Lung (tissue), 12 donors: ENCODE measurements around the gene ATP1B1. TPM values are rescaled to one million over a fixed set of nuclear protein-coding genes. Genes with fewer than 3 reads are reported as not detected.

Source experiments
- ATAC-seq: fragments of 200-7000 bp; cut with Tn5 transposase; one replicate; pipeline ENCODE4 v1.9.1; 2020; ENCODE audit warnings: moderate number of reproducible peaks; ENCODE audit not compliant: insufficient read depth, low FRiP score
- DNase-seq, 3 donors: peaks; one replicate each; pipeline ENCODE4 v3.0.0-alpha.2; 2013 to 2017
- H3K27ac ChIP-seq, 2 donors: one replicate each; pipeline ENCODE4 v1.5.1; 2013; ENCODE audit warnings: mild to moderate bottlenecking in 2 of 2, moderate library complexity in 2 of 2, control low read depth in 1 of 2, inconsistent platforms in 1 of 2, low read depth in 1 of 2, low read length in 1 of 2
- H3K27me3 ChIP-seq, 3 donors: one replicate each; pipeline ENCODE4 v1.5.1; 2013; ENCODE audit warnings: low read length in 2 of 3; ENCODE audit not compliant: control insufficient read depth in 3 of 3, insufficient read depth in 3 of 3
- H3K36me3 ChIP-seq, 4 donors: one replicate each; pipeline ENCODE4 v1.5.1; 2013; ENCODE audit warnings: low read length in 4 of 4, mild to moderate bottlenecking in 1 of 4, moderate library complexity in 1 of 4; ENCODE audit not compliant: control insufficient read depth in 4 of 4, insufficient read depth in 4 of 4
- H3K4me1 ChIP-seq, 5 donors: one replicate each; pipeline ENCODE4 v1.5.1; 2013; ENCODE audit warnings: low read length in 5 of 5, mild to moderate bottlenecking in 2 of 5, moderate library complexity in 1 of 5; ENCODE audit not compliant: control insufficient read depth in 5 of 5, insufficient read depth in 5 of 5
- H3K4me3 ChIP-seq: one replicate; pipeline ENCODE4 v1.5.1; 2013; ENCODE audit warnings: mild to moderate bottlenecking, control low read depth, moderate library complexity
- H3K9ac ChIP-seq, 2 donors: one replicate each; pipeline ENCODE4 v1.5.1; 2013; ENCODE audit warnings: low read length in 2 of 2, control low read depth in 1 of 2; ENCODE audit not compliant: insufficient read depth in 1 of 2
- H3K9me3 ChIP-seq, 4 donors: one replicate each; pipeline ENCODE4 v1.5.1; 2013; ENCODE audit warnings: low read length in 3 of 4, mild to moderate bottlenecking in 1 of 4, moderate library complexity in 1 of 4; ENCODE audit not compliant: control insufficient read depth in 4 of 4, insufficient read depth in 3 of 4
- WGBS, 2 donors: extraction: QIAGEN DNeasy Blood & Tissue Kit; methylation state at CpG; one replicate each; pipeline ENCODE4 v1.1.7; 2013; 5-methylcytosine and 5-hydroxymethylcytosine counted together
- polyA plus RNA-seq, 2 donors: library from polyadenylated mRNA; stranded (reverse); fragments of 200-250 nt; gene quantifications; one replicate each; pipeline ENCODE4 v1.2.1, GENCODE V29; 2013
- total RNA-seq, 2 donors: library from RNA; depleted of rRNA in 1 of 2; stranded (reverse); fragments of >200 nt in 1 of 2; gene quantifications; one replicate each; pipeline ENCODE4 v1.2.1, GENCODE V29; 2014 to 2021
- TF ChIP-seq, protein P1 (sequence below): IDR thresholded peaks from 2 replicates; pipeline ENCODE4 v1.5.1; 2012; ENCODE audit warnings: mild to moderate bottlenecking; ENCODE audit errors: control extremely low read depth, extremely low read depth
- donor health status: control.
- donor health status: control.
- donor health status: Bipolar disorder and iron deficiency.
- donor health status: healthy.
- donor health status: DM: yes; HTN: yes; CAD: no.

ATP1B1 gene
- total and polyA plus RNA-seq, 4 donors, result 105 to 226 (median 167) TPM

DNA sequence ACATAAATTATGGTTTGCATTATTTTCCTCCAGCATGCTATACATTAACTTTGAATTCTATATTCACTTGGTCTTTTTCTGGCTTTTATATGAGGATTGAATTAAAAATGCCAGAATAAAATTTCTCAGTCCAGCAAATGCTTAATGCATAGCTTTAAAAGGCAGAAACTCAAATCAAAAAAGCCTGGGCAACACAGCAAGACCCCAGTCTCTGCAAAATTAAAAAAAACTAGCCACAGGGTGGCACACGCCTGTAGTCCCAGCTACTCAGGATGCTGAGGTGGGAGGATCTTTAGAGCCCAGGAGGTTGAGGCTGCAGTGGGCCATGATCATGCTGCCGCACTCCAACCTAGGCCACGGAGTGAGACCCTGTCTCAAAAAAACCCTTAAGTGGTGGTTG, 19.8 kb downstream of the ATP1B1 start:
- no peak overlapping the region for H3K4me3 ChIP-seq
- 90 to 97% methylated on average over 3 of the region's 3 CpGs for WGBS, 2 donors
- H3K27ac ChIP-seq, result no peak overlapping the region
- H3K4me1 ChIP-seq, result peaks cover 0 to 30% (median 0%) of the 10 kb centered on the region in 5 donors
- DNase-seq (no peak), ATAC-seq (no peak)
- H3K27me3 ChIP-seq, result no peaks in the 10 kb centered on the region
- H3K9me3 ChIP-seq, result no peaks in the 10 kb centered on the region
- H3K9ac ChIP-seq, result no peak overlapping the region
- TF ChIP-seq, protein P1, sequence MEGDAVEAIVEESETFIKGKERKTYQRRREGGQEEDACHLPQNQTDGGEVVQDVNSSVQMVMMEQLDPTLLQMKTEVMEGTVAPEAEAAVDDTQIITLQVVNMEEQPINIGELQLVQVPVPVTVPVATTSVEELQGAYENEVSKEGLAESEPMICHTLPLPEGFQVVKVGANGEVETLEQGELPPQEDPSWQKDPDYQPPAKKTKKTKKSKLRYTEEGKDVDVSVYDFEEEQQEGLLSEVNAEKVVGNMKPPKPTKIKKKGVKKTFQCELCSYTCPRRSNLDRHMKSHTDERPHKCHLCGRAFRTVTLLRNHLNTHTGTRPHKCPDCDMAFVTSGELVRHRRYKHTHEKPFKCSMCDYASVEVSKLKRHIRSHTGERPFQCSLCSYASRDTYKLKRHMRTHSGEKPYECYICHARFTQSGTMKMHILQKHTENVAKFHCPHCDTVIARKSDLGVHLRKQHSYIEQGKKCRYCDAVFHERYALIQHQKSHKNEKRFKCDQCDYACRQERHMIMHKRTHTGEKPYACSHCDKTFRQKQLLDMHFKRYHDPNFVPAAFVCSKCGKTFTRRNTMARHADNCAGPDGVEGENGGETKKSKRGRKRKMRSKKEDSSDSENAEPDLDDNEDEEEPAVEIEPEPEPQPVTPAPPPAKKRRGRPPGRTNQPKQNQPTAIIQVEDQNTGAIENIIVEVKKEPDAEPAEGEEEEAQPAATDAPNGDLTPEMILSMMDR, result no peak
- peaks cover 7 to 36% (median 27%) of the 10 kb centered on the region in 4 donors for H3K36me3 ChIP-seq

DNA sequence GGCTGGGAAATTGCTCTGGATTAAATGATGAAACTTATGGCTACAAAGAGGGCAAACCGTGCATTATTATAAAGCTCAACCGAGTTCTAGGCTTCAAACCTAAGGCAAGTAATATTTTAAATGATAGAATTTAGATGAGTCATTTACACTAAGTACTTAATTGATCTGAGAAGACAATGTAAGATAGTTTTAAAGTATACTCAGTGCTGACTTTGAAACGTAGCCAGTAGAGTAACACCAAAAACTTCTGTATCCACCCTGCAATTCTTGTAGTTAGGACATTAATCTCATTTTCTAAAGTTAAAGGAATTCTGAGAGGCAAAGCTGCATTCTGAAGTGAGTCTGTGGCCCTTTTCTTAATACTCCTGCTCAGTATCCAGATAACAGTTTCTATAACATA, 20.8 kb downstream of the ATP1B1 start:
- ATAC-seq, result no peak
- TF ChIP-seq, protein P1, result no peak
- no peak overlapping the region for H3K4me3 ChIP-seq
- no peak for DNase-seq
- H3K36me3 ChIP-seq, result peaks cover 7 to 39% (median 28%) of the 10 kb centered on the region in 4 donors
- H3K4me1 ChIP-seq, result peaks cover 0 to 22% (median 0%) of the 10 kb centered on the region in 5 donors
- no peaks in the 10 kb centered on the region for H3K9me3 ChIP-seq
- H3K27me3 ChIP-seq, result no peaks in the 10 kb centered on the region
- no peak overlapping the region for H3K9ac ChIP-seq
- no peak overlapping the region for H3K27ac ChIP-seq
- 89 to 93% methylated on average over 3 of the region's 3 CpGs for whole genome bisulfite sequencing, 2 donors

DNA sequence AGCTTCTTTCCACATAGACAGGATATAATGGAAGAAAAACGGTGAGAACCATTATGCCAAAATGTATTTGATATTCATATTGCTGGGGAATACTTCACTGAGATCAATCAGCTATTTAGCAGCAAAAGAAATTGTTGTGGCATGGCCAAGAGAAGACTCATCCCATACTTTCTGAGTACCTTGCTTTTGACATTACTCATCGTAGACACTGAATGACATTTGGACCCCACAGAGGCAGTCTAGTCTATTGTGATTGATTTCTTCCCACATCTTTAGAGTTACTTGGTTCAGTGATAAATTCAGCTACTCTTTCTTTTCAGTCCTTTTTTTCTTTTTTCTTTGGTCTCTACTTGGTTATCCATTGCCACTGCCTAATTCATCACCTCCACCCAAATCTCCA, 22.1 kb downstream of the ATP1B1 start:
- H3K36me3 ChIP-seq, result peaks cover 8 to 43% (median 32%) of the 10 kb centered on the region in 4 donors
- no peaks in the 10 kb centered on the region for H3K27me3 ChIP-seq
- H3K9ac ChIP-seq, result no peak overlapping the region
- peaks cover 0 to 22% (median 0%) of the 10 kb centered on the region in 5 donors for H3K4me1 ChIP-seq
- H3K4me3 ChIP-seq, result no peak overlapping the region
- peak overlapping the region in 1 of 2 donors; percentile 21 for H3K27ac ChIP-seq
- no peak for ATAC-seq
- H3K9me3 ChIP-seq, result no peaks in the 10 kb centered on the region
- WGBS, 2 donors, result 89 to 95% methylated on average over 2 of the region's 2 CpGs
- TF ChIP-seq, protein P1, result no peak
- DNase-seq, result no peak

DNA sequence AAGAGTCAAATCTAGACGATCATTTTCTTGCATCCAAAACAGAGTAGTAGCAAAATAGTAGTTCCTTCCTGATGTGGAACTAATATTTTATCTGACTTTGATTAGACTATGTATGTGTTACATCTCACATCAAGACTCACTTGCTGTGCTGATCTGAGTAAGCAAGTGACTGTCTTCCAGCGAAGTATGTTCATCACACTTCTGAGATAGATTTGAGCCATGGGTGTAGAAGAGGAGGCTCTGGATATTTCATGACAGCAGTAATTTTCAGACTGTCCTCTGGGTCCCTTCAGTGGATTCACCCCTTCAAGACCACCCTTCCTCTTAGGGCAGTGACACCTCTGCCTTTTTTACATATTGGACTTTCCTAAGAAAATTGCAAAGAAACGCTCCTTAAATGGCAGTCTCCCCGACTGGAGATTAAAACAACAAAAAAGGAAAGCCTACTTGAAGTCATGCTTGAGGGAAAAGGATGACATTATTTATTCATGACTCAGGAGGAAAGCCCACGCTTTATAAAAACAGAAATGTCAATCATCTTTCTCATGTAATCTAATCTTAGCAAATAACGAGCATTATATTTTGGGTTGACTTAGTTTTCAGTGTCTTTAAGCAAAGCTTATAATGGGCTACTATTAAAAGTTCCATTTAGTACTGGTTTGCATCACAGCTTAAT, 22.8 kb downstream of the ATP1B1 start:
- Histone ChIP-seq H3K27ac (peak overlapping the region in 1 of 2 donors; percentile 21), H3K9me3 (no peaks in the 10 kb centered on the region), H3K36me3 (peaks cover 8 to 43% (median 34%) of the 10 kb centered on the region in 4 donors), H3K9ac (no peak overlapping the region), H3K4me1 (peaks cover 0 to 21% (median 0%) of the 10 kb centered on the region in 5 donors), H3K4me3 (no peak overlapping the region), H3K27me3 (no peaks in the 10 kb centered on the region)
- ATAC-seq, result no peak
- no peak for DNase-seq
- 73 to 77% methylated on average over 6 of the region's 6 CpGs for WGBS, 2 donors
- TF ChIP-seq, protein P1, result no peak
